Transverse colon (tissue), 4 donors: ENCODE measurements around the gene FRMD3. TPM values are rescaled to one million over a fixed set of nuclear protein-coding genes. Genes with fewer than 3 reads are reported as not detected.

Experiments used
- DNase-seq: peaks from one replicate; pipeline ENCODE4 v3.0.0-alpha.2; 2019
- H3K27ac ChIP-seq, 4 donors: fragments of 200-600 bp; sonication (generic); 2 replicates each; pipeline ENCODE4 v1.5.1; 2016 to 2018; ENCODE audit warnings: inconsistent platforms in 4 of 4
- H3K27me3 ChIP-seq: fragments of 200-600 bp; sonication (generic); 2 replicates; pipeline ENCODE4 v1.5.1; 2017; ENCODE audit warnings: inconsistent platforms
- H3K36me3 ChIP-seq, 4 donors: fragments of 200-600 bp; sonication (generic); 2 replicates each; pipeline ENCODE4 v1.5.1; 2017 to 2019; ENCODE audit warnings: inconsistent platforms in 4 of 4
- H3K4me1 ChIP-seq, 4 donors: fragments of 200-600 bp; sonication (generic); 2 replicates each; pipeline ENCODE4 v1.5.1; 2017 to 2020; ENCODE audit warnings: inconsistent platforms in 4 of 4
- H3K4me3 ChIP-seq, 4 donors: fragments of 200-600 bp; sonication (generic); 1 replicate in 1 of 4; 2 replicates in 3 of 4; pipeline versions ENCODE4 v1.5.1 to v1.6.1; 2017 to 2019; ENCODE audit warnings: inconsistent platforms in 4 of 4
- H3K9me3 ChIP-seq, 2 donors: fragments of 200-600 bp; sonication (generic); 2 replicates each; pipeline ENCODE4 v1.5.1; 2017 to 2019; ENCODE audit warnings: inconsistent platforms in 2 of 2
- EP300 ChIP-seq: sonication (generic); formaldehyde crosslinking; IDR thresholded peaks from one replicate; pipeline ENCODE4 v1.6.1; 2017; ENCODE audit warnings: antibody characterized with exemption, low read depth
- POLR2A ChIP-seq: fragments of 450-650 bp; IDR thresholded peaks from one replicate; pipeline ENCODE4 v1.6.1; 2016; ENCODE audit warnings: antibody characterized with exemption, mild to moderate bottlenecking, moderate library complexity
- POLR2AphosphoS5 ChIP-seq, 3 donors: sonication (generic); formaldehyde crosslinking; IDR thresholded peaks; one replicate each; pipeline ENCODE4 v1.6.1; 2016; ENCODE audit warnings: antibody characterized with exemption in 3 of 3
- WGBS, 2 donors: methylation state at CpG; one replicate each; pipeline ENCODE4 v1.1.5; 2018; ENCODE audit warnings: low coverage in 1 of 2; 5-methylcytosine and 5-hydroxymethylcytosine counted together
- in situ Hi-C, 4 donors: fragments of 200-750 bp; cut with MboI; loops; one replicate each; pipeline versions ENCODE4 v1.15.0 to v1.15.1; 2017; ENCODE audit warnings: low sequenced_read_pairs in 3 of 4, low pct_ligation_motif_present in 1 of 4, low pct_unique_long_range_greater_than_20kb in 1 of 4
- intact Hi-C: fragments of 100-400 bp; cut with DNase I; formaldehyde crosslinking; loops from one replicate; pipeline ENCODE4 v1.15.1; 2023; ENCODE audit warnings: low total_unique reads
- total RNA-seq, 4 donors: library from RNA; depleted of rRNA; stranded (reverse); fragments of >200 nt; gene quantifications; one replicate each; pipeline ENCODE4 v1.1.0, GENCODE V29; 2016
- TF ChIP-seq, protein P1 (sequence below), 5 experiments: fragments of 200-600 bp in 3 of 5; fragments of 450-650 bp in 2 of 5; sonication (generic) in 3 of 5; IDR thresholded peaks; 1 replicate in 2 of 5; 2 replicates in 3 of 5; pipeline ENCODE4 v1.5.1; 2016 to 2017; ENCODE audit warnings: antibody characterized with exemption in 5 of 5, inconsistent platforms in 3 of 5, mild to moderate bottlenecking in 2 of 5, moderate library complexity in 1 of 5

FRMD3 gene
- total RNA-seq, 4 donors from 2014 or later, result 5.8 to 37.0 (median 18.1) TPM

GRCh38 chr9:83432877-83433550, 105.2 kb downstream of the FRMD3 start:
- Histone ChIP-seq H3K36me3 (no peaks in the 10 kb centered on the region), H3K27me3 (no peaks in the 10 kb centered on the region), H3K27ac (peak overlapping the region; percentile 43 to 71 (median 62)), H3K4me3 (no peak overlapping the region), H3K9me3 (no peaks in the 10 kb centered on the region), H3K4me1 (peaks cover 15 to 63% (median 32%) of the 10 kb centered on the region in 4 donors)
- intact Hi-C loops, result no loop called here
- in situ Hi-C loops, result no loop called here
- 71 to 81% methylated on average over 2 of the region's 2 CpGs for WGBS, 2 donors
- TF ChIP-seq, protein P1, sequence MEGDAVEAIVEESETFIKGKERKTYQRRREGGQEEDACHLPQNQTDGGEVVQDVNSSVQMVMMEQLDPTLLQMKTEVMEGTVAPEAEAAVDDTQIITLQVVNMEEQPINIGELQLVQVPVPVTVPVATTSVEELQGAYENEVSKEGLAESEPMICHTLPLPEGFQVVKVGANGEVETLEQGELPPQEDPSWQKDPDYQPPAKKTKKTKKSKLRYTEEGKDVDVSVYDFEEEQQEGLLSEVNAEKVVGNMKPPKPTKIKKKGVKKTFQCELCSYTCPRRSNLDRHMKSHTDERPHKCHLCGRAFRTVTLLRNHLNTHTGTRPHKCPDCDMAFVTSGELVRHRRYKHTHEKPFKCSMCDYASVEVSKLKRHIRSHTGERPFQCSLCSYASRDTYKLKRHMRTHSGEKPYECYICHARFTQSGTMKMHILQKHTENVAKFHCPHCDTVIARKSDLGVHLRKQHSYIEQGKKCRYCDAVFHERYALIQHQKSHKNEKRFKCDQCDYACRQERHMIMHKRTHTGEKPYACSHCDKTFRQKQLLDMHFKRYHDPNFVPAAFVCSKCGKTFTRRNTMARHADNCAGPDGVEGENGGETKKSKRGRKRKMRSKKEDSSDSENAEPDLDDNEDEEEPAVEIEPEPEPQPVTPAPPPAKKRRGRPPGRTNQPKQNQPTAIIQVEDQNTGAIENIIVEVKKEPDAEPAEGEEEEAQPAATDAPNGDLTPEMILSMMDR (IDR thresholded peaks at IDR 0.05), result no peak
- no peak for DNase-seq

GRCh38 chr9:83432104-83432627, 106.0 kb downstream of the FRMD3 start:
- peak overlapping the region; percentile 43 to 71 (median 62) for H3K27ac ChIP-seq
- peaks cover 15 to 56% (median 29%) of the 10 kb centered on the region in 4 donors for H3K4me1 ChIP-seq
- no peaks in the 10 kb centered on the region for H3K9me3 ChIP-seq
- H3K36me3 ChIP-seq, result no peaks in the 10 kb centered on the region
- peak; percentile 11 to 47 (median 27) for TF ChIP-seq POLR2AphosphoS5 (IDR thresholded peaks at IDR 0.05)
- TF ChIP-seq, protein P1 (IDR thresholded peaks at IDR 0.05), result no peak
- intact Hi-C loops (no loop called here), in situ Hi-C loops (no loop called here)
- DNase-seq, result peak; percentile 77
- H3K4me3 ChIP-seq, result no peak overlapping the region
- H3K27me3 ChIP-seq, result no peaks in the 10 kb centered on the region
- WGBS, 2 donors, result 26 to 60% methylated on average over 2 to 6 of the region's 6 CpGs

DNA sequence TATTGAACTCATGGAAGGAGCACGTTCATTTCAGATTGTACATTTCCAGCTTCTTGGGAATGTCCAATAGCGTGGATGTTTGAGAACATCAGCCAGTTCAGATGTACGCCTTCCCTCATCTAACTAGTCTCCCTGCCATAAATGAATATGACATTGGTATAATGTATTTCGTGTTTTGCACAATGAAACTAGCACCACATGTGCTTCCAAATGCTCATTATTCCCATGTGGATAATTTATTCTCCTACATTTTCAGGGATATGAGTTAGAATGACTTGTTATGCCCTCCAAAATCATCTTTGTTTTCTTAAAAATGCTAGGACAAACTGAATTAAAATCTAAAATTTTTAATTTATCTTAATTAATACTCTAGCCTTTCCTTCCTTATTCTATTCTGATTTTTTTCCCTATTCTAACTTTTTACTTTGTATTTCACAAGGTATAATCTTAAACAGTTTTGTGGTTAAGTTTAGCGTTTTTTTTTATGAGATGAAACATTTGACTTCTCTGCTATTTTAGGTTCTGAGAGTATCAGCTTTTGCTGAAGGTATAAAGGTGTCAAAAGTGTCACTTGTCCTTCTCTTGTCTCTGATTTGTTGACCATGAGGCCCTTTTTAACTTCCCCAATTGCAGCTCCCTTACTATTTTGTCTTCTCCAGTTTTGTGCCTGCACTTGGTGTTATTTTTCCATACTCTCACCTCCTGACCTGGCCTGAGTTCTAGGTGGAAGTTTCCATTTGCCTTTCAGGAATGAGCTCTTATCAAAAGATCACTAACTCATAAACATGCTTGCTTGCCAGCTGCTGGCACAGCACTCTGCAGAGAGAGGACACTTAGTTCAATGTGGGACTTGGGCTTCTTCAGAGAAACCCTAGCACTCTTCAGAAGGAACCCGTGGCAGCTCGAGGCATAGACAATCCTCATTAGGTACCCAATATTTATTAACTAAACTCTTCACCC, 106.8 kb downstream of the FRMD3 start:
- H3K27ac ChIP-seq, result peak overlapping the region; percentile 43 to 71 (median 62)
- H3K36me3 ChIP-seq, result no peaks in the 10 kb centered on the region
- no peaks in the 10 kb centered on the region for H3K27me3 ChIP-seq
- in situ Hi-C loops, result no loop called here
- intact Hi-C loops, result no loop called here
- H3K4me3 ChIP-seq, result no peak overlapping the region
- WGBS, 2 donors, result 55 to 70% methylated on average over 7 of the region's 7 CpGs
- TF ChIP-seq, protein P1 (IDR thresholded peaks at IDR 0.05), result no peak
- no peak for TF ChIP-seq POLR2AphosphoS5 (IDR thresholded peaks at IDR 0.05)
- no peak for TF ChIP-seq POLR2A
- TF ChIP-seq EP300, result no peak
- peaks cover 15 to 52% (median 26%) of the 10 kb centered on the region in 4 donors for H3K4me1 ChIP-seq
- DNase-seq, result peak; percentile 28
- H3K9me3 ChIP-seq, result no peaks in the 10 kb centered on the region

DNA sequence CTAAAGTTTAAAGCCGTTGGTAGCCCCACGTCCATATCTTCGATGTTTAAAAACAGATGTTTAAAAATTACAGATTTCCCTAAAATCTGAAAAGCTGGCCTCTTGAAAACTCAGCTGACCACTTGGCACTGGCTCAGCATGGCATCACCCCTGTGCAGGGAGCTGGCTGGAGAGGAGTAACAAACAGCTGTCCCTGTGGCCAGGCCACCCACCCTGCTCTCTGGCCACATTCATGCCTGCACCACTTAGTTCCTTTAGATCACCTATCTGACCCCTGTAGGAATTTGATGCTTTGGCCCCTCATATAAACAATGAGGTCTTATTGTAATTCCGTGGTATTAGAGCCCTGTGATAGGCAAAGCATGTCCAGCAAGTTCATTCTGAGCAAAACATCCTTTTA, 107.5 kb downstream of the FRMD3 start:
- Histone ChIP-seq H3K9me3 (no peaks in the 10 kb centered on the region), H3K27me3 (no peaks in the 10 kb centered on the region), H3K4me1 (peaks cover 15 to 49% (median 26%) of the 10 kb centered on the region in 4 donors), H3K4me3 (no peak overlapping the region), H3K27ac (no peak overlapping the region), H3K36me3 (no peaks in the 10 kb centered on the region)
- no peak for TF ChIP-seq POLR2AphosphoS5 (IDR thresholded peaks at IDR 0.05)
- TF ChIP-seq, protein P1 (IDR thresholded peaks at IDR 0.05), result no peak
- TF ChIP-seq EP300, result no peak
- TF ChIP-seq POLR2A, result no peak
- DNase-seq, result no peak
- intact Hi-C loops, result no loop called here
- in situ Hi-C loops, result no loop called here
- WGBS, 2 donors, result 66 to 91% methylated on average over 3 to 4 of the region's 4 CpGs
